SU-DHL-6 (cell line): Measurements from ENCODE around the gene GRAP.

Source experiments
- CTCF ChIP-seq: fragments of 200-600 bp; sonication (generic); IDR thresholded peaks from one replicate; pipeline ENCODE4 v1.5.1; 2017; ENCODE audit warnings: antibody characterized with exemption, mild to moderate bottlenecking, low read length, moderate library complexity; ENCODE audit not compliant: insufficient read depth, poor library complexity, severe bottlenecking
- EZH2phosphoT487 ChIP-seq: fragments of 200-600 bp; sonication (generic), shearing (Covaris generic); conservative IDR thresholded peaks from 2 replicates; pipeline ENCODE4 v1.6.1; 2018; ENCODE audit warnings: mild to moderate bottlenecking, antibody characterized with exemption, low read length, moderate library complexity, mixed read lengths

GRCh38 chr17:19013226-19013625 lies 33.5 kb downstream of the GRAP start:
- TF ChIP-seq CTCF (no peak), EZH2phosphoT487 (no peak)
